Urothelium cell line (cell line): ENCODE results near the gene MAML2.

Experiments
- DNase-seq: peaks from one replicate; pipeline ENCODE4 v3.0.0; 2011; ENCODE audit warnings: low spot score, mixed read lengths
- FAIRE-seq: peaks from 2 replicates; lab custom pipeline; 2011; peaks lifted over from hg19 to GRCh38; lab: Jason Lieb, UNC

The MAML2 gene

DNA sequence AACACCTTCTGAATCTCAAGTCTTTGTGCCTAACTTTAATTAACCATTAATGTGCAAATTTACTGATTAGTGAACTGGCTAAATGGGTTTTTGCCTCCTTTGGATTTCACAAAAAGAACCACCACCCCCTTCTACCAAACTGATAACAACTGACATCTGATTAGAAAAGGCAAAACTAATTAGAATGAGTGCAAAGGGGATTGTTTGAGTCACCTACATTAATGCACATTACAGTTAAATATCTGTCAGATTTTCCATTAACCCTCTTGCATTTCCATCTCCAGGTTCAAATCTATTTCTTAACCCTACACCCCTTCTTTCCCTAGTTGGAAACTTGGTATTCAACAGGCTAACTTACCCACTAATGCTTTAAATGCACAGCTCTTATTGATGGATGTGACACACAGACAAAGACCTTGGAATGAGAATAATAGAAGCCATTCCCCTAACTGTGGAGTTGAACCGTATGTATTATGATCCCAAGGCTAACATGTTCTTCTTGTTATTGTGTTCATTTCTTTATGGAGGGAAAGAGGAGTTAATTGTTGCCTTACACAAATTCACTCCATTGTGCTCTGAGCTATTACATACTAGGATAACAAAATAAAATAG, 257.6 kb downstream of the MAML2 start:
- DNase-seq = no peak
- no peak for FAIRE-seq

DNA sequence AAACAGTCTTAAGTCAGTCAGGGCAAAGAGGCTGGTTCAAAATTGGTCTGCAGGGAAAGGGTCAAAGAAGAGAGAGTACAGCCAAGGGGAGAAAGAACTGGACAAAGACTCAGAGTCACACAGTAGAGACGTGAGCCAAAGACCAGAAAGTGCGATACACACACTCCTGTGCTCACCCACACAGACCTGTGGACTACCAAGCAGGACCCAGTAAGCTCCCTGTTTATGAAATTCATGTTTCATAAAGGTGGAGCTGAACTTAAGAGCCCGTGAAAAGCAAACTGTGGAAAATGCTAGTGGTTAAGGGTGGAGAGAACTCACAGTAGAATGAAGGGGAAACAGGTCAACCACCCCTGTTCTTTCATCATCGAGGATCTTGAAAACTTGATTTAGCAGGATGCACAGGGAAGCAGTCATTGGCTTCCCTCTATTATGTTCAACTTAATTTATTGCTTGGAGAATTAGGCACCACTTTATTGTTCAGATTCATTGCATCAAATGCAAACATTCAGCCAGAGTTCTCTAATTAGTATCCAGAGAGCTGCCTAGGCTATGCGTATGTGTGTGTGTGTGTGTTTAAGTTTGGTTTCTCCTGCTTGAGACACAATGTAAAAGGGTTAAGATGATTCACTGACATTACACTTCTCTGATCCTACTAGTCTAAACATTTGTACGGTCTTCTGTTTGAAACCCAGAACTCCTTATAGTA, 258.2 kb downstream of the MAML2 start:
- FAIRE-seq = no peak
- no peak for DNase-seq

DNA sequence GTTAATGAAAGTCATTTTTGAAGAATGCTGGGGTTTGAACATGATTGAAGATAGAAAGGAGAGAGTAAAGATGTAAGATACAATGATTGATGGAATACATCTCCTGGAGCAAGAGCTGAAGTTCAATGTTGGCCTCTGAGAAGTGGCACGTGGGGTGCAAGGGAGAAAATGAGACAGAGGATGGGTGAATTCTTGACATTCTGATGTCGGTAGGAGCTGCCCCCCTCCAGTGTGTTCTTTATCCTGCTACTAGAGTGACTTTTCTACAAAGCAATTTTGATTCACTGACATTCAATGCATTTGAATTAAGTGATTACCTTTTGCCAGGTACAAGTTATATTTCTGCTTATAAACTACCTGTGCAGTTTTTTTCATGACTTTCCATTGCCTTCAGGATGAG, 260.1 kb downstream of the MAML2 start:
- FAIRE-seq = no peak

DNA sequence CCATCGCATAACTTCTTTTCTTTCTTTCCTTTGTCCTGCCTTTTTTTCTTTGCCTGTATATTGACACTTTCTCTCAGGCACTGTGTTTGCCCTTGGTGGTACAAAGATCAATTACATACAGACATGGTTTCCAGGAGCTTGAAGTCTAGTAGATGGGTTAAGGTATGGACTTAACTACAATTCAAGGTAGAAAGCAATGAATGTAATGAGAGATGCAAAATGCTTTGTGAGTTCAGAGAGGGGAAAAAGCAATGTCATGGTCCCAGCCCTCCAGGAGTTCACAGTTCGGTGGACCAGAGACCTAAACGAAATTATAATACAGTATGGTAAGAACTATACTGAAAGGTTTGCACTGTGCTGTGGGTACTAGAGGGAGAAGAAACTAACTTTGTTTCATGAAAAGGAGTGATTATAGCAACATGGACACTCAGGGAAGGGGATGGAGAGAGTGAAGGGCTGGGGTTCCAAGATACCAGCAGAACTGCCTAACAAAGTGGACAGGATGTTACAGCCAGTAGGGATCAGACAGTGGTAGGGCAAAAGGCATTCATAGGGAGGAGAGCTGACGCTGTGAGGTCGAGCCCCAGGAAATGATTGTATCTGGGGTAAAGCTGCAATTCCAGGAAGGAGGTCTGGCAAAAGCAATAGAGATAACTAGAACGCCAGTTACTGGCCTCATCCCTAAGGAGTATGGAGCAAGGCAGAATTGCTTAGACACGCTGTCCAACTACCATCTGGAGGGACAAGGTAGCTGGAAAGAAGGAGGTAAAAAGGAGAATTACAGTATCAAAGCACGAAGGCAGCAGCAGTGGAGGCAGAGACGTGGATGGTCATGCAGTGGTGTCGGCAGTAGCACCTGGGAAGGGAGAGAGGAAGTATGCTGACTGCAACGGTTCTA, 260.7 kb downstream of the MAML2 start:
- no peak for FAIRE-seq
- DNase-seq = no peak

More for the DNA sequence above, 260.1 kb downstream of the MAML2 start:
- DNase-seq = no peak

DNA sequence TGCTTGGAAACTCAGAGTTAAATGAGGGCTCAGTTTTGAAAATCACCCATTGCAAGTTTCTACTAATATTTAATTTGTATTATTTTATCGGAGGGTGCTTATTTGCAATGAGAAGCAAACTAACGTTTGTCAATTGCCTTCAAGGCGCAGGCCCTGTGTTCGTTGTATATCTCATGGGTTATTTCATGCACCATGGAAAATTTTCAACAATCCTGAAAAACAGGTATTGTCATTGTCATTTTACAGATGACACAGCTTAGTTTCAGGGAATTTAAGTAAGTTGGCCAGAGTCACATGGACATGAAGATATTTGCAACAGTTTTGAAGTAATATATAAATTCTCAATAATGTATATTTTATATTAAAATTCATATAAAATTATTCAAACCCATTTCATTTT, 261.4 kb downstream of the MAML2 start:
- no peak for FAIRE-seq
- no peak for DNase-seq

DNA sequence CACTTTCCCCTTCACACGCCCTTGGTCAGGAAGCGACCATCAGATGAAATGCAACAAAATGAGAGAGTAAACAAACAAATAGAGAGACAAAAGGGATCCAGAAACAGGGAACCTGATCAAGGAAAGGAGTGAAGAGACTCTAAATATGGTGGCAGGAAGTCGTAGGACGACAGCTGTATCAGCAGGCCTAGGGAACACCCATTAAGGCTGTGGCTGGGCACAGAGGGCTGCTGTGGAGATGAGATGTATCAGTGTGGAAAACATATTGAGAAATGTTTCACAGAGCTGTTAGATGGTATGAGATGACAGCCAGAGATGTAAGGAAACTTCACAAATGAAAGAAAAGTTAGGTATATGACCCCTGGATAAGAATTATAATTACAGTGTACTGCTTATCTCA, 263.3 kb downstream of the MAML2 start:
- no peak for FAIRE-seq

DNA sequence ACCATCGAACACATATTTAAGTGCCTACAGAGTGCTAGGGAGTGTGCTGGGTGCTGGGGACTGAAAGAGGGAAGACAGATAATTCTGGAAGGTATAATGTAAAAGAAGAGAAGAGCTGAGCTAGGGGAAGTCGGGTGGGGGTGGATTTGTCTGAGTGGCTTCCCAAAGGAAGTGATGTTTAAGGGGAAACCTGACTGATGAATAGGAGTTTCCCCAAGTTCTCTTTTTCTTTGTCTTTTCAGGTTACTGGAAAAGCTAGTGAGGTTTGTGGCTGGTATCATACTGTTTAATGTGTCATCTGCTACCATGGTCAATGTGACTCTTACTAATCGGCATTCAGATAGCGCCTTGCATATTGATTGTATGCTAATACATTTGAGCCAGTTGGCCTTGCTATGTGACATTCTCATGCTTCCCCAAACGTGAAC, 267.4 kb downstream of the MAML2 start:
- FAIRE-seq = no peak
- DNase-seq = no peak

More for the DNA sequence above, 263.3 kb downstream of the MAML2 start:
- DNase-seq = no peak

DNA sequence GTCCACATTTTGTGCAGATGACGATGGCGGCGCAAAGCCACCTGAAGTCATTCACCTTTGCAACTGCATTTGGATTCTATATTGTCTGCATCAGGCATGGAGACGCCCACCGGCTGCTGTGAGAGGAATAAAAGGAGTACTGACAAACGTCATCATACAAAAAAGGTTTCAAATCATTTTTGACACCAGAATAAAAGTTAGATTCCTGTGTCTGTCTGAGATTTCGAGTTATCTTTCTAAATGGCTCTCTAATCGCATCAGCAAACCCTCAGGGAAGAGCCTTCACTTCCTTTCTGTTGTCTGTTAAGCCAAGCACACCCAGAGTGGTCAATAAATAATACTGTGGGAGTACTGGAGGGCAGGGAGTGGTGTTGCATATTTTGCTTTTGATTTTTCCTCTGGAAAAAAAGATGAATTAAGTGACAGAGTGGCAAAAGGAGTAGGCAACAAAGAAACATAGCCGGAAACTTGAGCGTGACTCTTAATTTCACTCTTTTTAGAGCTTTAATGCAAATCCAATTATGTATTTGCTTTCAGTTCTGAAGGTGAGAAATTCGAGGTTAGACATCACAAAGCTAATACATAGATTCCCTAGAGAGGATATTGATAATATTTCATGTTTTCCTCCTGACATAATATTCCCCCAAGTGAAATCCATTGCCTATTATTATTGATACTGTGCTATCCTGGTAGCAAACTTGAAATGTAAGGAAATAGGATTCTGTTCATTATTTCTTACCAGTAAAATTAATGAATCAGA, 268.3 kb downstream of the MAML2 start:
- no peak for FAIRE-seq
- DNase-seq = no peak

DNA sequence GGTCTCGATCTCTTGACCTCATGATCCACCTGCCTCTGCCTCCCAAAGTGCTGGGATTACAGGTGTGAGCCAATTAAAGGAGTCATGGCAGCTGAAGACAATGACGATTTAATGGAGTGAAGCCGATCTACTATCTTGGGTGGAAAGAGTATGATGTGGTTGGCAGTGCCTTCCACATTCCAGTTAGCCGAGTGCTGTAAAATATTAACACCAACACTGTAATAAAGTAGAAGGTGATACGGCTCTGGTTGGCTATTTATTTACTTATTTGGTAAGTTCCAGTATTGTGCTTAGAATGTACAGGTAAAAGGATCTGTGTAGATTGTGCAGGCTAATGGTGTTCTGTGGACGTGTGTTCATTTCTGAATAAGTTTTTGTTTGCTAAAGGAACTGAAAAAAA, 269.5 kb downstream of the MAML2 start:
- FAIRE-seq (no peak), DNase-seq (no peak)

DNA sequence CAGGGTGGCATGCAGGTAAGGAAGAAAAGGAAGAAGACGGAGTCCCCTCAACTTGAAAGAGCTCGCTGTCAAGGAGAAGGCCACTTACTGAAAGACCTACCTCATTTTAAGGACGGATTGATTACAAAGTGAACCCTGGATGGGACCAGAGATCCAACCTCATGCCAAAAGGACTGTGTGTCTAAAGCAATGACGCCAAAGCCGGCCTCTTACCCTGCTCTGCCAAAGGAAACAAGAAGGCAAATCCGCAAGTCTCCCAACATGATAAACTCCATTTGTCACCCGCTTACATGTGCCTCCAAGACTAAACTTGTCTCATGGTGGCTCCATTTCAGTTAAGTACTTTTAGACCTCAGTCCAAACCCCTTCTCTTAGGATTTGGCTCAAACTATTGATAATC, 270.4 kb downstream of the MAML2 start:
- no peak for FAIRE-seq
- DNase-seq = no peak

DNA sequence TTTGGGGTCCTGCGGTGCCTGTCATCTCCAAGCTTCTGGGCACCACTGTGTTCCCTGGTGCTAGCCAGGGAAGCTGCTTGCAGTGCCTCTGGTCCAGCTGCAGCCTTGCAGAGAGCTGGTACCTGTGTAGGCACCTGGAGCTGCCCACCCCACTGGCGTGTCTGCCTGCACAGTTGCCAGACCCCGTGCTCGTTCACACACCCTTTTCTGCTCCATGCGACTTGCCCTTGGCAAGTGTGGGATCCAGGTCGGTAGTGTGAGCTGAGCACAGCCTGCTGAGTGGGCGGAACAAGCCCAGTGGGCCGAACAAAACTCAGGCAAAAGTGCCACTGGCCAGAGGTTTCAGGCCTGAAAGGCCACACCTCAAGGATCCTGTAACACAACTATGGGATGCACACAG, 272.5 kb downstream of the MAML2 start:
- DNase-seq (no peak), FAIRE-seq (no peak)

DNA sequence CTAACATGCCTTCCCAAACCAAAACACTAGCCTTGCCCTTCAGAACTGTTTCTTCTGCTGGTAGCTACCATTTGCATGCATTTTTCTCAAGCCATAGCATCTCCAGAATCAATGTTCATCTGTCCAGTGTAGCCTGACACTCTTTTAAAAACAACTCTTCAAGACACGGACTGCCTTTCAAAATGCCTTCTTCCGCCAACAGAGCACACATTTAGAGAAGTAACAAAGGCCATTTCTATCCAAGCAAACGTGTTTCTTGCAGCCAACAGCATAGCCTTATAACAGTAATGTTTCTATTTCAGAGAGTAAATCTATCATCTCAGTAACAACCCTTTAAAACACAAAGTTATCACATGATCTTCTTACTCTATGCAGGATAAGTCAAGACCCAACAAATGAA, 275.8 kb downstream of the MAML2 start:
- DNase-seq = no peak

DNA sequence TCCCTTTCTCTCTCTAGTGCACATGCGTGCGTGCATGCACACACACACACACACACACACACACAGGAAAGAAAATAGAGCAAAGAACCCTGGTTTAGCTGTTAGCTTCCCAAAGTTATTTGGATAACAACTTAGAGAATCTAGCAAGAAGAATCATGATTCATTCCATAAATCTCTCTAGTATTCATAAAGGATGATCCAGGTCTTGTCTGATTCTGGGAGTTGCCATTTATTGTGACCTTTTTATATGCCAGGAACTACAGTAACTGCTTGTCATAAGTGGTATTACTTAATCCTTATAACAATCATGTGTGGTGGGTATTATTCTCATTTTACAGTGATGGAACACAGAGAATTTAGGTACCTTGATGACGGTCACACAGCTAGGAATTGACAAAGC, 277.6 kb downstream of the MAML2 start:
- FAIRE-seq (no peak), DNase-seq (no peak)

More for the DNA sequence above, 275.8 kb downstream of the MAML2 start:
- no peak for FAIRE-seq

DNA sequence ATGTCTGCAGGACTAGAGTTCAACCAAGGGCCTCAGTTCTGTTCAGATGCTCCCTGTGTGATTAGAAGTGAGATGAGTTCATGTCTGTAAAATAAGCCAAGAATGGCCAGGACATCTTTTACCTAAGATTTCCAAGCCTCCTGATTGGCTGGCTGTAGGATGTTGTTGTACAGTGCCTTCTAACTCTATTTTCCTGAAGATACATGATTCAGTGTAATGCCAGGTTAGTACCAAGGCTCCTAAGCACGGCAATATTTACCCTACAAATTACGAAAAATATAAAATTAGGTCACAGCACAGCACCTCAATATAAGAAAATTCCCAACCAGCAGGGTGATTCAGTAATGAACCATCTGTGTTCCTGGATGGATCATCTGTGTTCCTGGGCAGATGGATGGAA, 279.1 kb downstream of the MAML2 start:
- no peak for FAIRE-seq
- no peak for DNase-seq

DNA sequence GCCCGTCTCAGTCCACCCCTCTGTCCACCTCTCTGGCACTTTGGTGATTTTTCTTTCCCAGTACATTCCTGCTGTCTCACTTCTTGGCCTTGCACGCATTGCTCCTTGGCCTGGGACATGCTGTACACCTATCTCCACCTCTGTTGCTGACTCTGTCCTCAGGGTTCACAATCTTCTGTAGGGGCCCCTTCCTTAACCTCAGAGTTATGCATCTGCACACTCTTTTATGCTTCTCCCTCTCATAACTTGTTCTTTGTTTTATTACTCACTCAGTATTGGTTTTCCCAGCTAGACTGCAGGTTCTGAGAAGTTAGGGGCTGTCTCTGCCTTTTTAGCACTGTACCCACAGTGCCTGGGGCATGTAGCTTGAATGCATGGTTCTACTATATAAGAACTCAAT, 279.9 kb downstream of the MAML2 start:
- DNase-seq = no peak
- no peak for FAIRE-seq

DNA sequence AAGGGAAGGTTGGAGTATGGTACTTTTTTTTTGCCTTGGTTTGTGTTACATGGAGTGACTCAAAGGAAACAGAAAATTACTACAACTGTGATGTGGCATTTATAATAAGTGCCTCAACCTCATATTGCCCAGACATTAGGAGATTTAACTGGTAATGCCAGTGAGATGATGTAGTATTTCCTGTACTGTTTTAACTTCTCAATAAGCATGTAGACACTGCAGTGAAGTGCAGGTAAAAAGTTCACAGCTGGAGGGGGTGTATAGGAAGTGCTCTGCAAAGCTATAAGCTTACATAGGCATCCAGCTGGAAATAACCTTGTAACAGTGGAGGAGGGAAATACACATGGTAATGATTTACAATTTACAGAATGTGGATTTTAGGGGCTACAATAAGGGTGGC, 280.9 kb downstream of the MAML2 start:
- peak; percentile 9 for FAIRE-seq

DNA sequence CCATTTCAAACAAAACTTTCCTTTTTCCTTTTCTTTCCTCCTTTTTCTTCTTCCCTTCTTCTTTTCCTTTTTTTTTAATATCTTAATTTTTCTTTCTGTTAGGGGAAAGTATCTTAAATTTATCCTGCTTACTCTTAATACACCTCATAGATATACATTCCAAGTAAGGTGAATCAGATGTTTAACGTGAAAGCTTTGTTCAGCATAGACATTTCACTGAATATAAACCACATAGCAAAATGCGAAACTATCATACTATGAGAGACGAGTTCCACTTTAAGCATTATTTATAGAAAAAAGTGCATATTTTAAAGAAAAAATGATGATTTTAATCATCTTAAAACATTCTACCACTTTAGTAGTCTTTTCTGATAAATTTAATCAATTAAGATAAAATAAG, 281.3 kb downstream of the MAML2 start:
- DNase-seq (no peak), FAIRE-seq (no peak)

More for the DNA sequence above, 280.9 kb downstream of the MAML2 start:
- no peak for DNase-seq

DNA sequence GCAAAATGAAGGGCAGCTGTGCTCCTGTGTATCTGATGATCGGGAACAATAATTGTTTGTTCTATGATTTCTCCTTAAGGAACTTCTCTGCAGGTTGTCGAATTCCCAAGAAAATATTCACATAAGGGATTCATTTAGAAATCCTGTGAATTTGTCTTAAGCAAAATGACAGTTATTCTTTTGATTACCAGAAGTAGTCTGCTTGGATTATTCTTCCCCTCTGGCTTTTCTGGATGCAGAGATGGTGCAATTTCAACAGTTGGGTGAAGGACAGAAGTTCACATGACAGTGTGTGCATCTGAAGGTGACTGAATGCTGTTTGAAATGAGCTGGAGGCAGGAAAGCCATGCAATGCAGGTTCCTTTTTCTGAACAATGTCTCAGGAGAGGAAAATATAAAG, 281.9 kb downstream of the MAML2 start:
- FAIRE-seq = no peak

DNA sequence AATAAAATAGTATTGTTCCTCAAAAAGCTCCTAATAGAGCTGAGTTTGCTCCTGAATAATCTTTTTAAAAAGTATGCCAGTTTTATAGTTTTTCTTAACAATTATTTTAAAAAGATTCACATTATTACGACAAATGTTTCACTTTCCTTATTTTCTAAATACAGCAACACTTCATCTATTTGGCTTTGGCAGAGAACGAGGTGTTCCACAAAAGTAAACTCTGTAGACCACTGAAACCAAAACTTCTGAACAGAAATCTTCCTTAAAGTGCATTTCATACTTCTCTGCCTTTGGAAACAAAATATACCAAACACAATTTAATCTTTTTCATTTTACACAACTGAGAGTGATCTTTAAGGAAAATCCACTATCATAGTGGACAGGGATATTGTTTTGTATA, 285.5 kb downstream of the MAML2 start:
- no peak for FAIRE-seq

More for the DNA sequence above, 281.9 kb downstream of the MAML2 start:
- DNase-seq = no peak

DNA sequence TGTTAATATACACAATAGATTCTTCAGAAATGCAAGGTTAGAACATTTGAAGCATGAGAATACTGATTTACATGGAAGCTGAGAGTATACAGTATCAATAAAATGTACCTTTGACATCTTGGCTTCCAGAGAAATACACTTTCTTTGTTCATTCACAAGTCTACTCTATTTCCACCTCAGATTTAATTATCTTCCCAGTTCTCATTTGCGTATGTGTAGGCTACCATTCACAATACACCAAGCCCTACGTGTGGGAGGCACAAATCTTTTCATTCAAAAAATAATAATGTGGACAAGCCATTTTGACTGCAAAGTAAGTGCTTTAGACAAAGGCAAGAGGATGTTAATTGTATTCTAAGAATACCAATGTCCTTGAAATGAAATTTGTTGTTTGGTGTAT, 286.4 kb downstream of the MAML2 start:
- DNase-seq (no peak), FAIRE-seq (no peak)

More for the DNA sequence above, 285.5 kb downstream of the MAML2 start:
- no peak for DNase-seq
